HG02885 (cell line): ENCODE measurements around the gene BBS2.

Experiments
- ATAC-seq: cut with Tn5 transposase; IDR thresholded peaks from one replicate; pipeline ENCODE4 v1.9.1; 2021; ENCODE audit warnings: mild to moderate bottlenecking; ENCODE audit not compliant: unreplicated experiment, poor library complexity

The BBS2 gene

DNA sequence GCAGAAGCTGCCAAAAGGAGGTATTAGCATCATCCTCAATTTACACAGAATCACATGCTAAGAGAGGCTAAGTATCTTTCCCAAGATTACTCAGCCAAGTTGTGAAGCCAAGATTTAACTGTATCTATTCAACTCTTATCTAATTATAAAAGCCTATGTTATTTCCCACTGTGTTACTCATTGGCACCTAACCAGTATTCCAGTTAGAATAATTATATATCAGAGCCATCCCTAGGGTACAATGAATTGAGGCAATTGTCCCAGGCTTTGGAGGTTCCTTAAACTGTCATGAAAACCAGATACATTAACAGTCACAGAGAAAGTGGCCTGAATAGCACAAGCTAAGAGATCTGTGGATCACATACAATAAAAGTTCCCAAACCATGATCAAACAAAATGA is 83.6 kb downstream of the BBS2 start:
- ATAC-seq: no peak
